AG10803 (cell line): ENCODE results near the gene POU2AF3.

Source experiments
- DNase-seq: peaks from one replicate; pipeline ENCODE4 v3.0.0; 2010; ENCODE audit warnings: low read depth
- H3K4me3 ChIP-seq: 2 replicates; pipeline ENCODE4 v1.5.1; 2011; ENCODE audit warnings: mild to moderate bottlenecking, low read length, control low read depth
- TF ChIP-seq, protein P1 (sequence below): conservative IDR thresholded peaks from 2 replicates; pipeline ENCODE4 v1.5.1; 2011; ENCODE audit warnings: mild to moderate bottlenecking, low read length, control low read depth, inconsistent platforms

Gene POU2AF3

DNA sequence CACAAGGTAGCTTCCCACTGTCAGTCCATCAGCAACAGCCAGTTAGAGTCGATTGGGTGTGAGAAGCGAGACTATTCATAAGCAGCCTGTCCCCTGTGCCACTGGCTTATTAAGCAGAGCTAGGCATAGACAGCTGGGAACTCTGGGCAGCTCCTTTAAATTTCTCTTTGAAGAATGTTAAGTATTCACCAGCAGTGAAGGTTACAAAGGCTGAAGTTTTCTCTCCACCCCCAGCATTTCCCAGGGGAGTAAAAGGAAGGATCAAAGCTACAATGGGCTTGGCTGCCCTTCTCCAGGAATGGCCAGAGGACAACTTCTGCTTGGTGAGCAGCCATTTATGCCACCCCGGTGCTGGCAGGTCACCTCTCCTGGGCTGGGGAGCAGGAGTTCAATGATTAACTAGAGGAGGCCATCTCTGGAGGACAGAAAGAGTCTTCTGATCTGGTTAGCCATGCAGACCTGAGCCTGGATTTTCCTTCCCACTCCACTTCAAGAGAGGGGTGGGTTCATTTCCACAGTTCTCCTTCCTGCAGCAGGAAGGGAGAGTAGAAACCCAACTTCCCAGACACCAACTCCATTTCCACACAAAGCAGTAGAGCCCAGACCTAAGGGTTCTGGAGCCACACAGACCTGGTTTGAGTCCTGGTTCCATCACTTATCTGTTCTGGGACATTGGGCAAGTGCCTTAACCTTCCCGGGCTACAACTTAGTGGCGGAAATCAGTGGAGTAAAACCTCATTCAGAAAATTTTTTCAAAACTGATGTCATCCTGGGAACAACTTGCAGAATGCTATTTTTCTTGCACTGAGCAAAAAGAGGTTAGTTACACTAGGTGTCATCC lies 22.6 kb downstream of the POU2AF3 start:
- DNase-seq: peak; percentile 20
- TF ChIP-seq, protein P1, sequence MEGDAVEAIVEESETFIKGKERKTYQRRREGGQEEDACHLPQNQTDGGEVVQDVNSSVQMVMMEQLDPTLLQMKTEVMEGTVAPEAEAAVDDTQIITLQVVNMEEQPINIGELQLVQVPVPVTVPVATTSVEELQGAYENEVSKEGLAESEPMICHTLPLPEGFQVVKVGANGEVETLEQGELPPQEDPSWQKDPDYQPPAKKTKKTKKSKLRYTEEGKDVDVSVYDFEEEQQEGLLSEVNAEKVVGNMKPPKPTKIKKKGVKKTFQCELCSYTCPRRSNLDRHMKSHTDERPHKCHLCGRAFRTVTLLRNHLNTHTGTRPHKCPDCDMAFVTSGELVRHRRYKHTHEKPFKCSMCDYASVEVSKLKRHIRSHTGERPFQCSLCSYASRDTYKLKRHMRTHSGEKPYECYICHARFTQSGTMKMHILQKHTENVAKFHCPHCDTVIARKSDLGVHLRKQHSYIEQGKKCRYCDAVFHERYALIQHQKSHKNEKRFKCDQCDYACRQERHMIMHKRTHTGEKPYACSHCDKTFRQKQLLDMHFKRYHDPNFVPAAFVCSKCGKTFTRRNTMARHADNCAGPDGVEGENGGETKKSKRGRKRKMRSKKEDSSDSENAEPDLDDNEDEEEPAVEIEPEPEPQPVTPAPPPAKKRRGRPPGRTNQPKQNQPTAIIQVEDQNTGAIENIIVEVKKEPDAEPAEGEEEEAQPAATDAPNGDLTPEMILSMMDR: no peak
- H3K4me3 ChIP-seq: no peak overlapping the region

DNA sequence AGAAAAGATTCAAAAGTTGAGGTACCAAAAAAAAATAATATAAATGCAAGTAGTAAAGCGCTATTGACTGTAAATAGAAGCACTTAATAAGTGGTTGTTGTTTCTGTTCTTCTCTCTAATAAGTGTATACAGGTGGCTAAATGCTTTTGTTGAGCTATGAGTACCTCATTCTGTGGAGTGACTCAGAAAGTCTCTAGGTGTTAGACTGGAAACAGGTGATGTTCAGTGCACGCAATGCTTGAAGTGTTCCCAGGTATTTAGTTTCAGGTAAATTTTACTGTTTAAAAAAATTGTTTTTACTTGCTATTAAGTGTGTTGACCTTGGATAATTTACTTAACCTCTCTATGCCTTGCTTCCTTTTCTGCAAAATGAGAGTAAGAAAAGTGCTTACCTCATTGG lies 24.2 kb downstream of the POU2AF3 start:
- TF ChIP-seq, protein P1: no peak
- H3K4me3 ChIP-seq: no peak overlapping the region
- no peak for DNase-seq

DNA sequence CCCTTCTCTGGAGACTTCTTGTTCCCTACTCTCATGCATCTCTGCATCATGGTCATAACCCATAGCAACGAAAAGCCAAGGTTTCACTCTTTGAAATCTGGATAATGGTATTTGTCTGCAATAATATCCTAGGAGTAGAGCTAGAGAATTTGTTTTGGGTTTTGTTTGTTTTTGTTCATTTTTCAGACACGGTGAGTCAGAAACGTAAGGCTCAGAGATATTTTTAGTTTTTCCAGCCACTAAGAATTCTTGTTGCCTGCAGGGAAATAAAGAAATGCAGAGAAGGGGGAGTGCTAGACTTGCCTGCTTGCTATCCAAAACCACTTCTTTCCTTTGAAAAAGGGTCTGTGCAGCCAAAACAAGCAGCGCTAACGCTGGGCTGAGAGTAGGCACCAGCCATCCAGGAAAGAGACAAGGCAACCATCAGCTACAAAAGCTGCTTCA lies 26.0 kb downstream of the POU2AF3 start:
- TF ChIP-seq, protein P1: no peak
- no peak overlapping the region; the same call in none of the 2 replicates for H3K4me3 ChIP-seq
- peak; percentile 29 for DNase-seq

DNA sequence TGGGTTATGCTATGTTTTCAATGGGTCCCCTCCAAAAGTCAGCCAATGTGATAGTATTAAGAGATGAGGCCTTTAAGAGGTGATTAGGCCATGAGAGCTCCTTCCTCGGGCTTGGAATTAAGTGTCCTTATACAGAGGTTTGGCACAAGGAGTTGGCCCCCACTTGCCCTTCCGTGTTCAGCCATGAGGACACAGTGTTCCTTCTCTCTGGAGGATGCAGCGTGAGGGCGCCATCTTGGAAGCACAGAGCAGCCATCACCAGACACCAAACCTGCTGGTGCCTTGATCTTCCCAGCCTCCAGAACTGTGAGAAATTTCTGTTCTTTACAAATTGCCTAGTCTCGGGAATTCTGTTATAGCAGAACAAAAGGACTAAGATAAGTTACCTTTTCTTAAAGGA lies 26.9 kb downstream of the POU2AF3 start:
- DNase-seq: no peak
- TF ChIP-seq, protein P1: no peak
- H3K4me3 ChIP-seq: no peak overlapping the region

DNA sequence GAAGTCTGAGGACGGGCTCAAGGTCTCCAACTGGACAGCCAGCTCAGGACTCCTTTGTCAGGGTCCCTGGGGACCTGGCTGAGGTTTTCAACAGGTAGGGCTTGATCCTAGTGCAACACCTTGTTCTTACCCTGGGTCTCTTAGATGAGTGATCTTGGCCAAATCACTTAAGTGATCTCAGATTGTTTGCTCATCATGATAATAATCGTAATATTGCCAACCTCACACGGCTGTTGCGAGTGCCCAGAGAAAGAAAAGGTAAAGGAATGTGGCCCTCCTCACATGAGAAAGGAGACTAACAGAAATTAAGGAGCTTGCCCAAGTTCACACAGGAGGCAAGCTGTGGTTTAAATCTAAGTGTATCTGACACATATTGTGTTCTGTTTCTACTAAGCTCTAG lies 28.5 kb downstream of the POU2AF3 start:
- DNase-seq: no peak
- no peak overlapping the region for H3K4me3 ChIP-seq
- TF ChIP-seq, protein P1: no peak

DNA sequence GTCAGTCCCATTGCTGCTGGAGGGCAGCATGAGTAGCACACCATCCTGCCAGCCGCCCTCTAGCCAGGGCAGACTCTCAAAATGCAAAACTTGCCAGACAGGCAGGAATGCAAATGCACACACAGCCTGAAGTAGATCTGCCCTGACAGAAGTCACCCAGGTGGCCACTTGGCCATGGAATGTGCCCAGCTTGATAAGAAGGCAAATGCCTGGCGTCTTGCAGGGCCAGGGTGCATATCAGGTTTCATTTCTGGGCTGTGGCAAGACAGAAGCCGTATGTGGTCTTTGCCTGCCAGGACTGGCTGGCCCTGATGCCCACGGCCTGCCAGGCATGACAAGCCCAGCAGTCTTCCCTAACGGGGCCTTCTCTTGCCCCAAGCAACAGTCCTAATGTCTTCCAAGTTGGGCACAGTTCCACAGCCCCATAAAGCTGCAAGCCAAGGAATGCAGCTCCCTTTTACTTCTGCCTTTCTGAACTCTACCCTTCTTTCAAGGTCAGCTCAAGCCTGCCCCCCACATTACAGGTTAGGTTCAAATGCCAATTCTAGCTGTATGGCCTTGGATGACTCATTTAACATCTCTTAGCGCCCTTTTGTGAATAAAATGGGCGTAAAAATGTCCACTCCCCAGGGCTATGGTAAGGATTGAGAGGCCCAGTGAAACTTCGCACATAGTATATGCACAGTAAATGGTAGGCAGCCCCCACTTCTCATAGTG lies 29.7 kb downstream of the POU2AF3 start:
- no peak overlapping the region for H3K4me3 ChIP-seq
- TF ChIP-seq, protein P1: no peak
- no peak for DNase-seq
